Body of pancreas (tissue), 4 donors: Measurements from ENCODE around the gene B4GALNT3. TPM values are rescaled to one million over a fixed set of nuclear protein-coding genes. Genes with fewer than 3 reads are reported as not detected.

ENCODE experiments used
- ATAC-seq: fragments of 150-250 bp; one replicate; pipeline ENCODE4 v1.9.1; 2016
- DNase-seq, 4 donors: peaks; one replicate each; pipeline ENCODE4 v3.0.0-alpha.2; 2019
- H3K27ac ChIP-seq, 4 donors: fragments of 200-600 bp; sonication (generic); 1 replicate in 3 of 4; 2 replicates in 1 of 4; pipeline versions ENCODE4 v1.5.1 to v1.6.1; 2016 to 2019; ENCODE audit warnings: mild to moderate bottlenecking in 1 of 4, mixed read lengths in 1 of 4, moderate library complexity in 1 of 4
- H3K27me3 ChIP-seq, 2 donors: fragments of 200-600 bp; sonication (generic); one replicate each; pipeline ENCODE4 v1.6.0; 2016; ENCODE audit warnings: mild to moderate bottlenecking in 1 of 2
- H3K36me3 ChIP-seq, 2 donors: fragments of 200-600 bp; sonication (generic); replicated peaks in 1 of 2; 2 replicates each; pipeline ENCODE4 v1.5.1; 2016; ENCODE audit warnings: low read depth in 2 of 2; ENCODE audit not compliant: insufficient read depth in 1 of 2
- H3K4me1 ChIP-seq: fragments of 200-600 bp; sonication (generic); one replicate; pipeline ENCODE4 v1.6.0; 2016
- H3K4me3 ChIP-seq, 2 donors: fragments of 200-600 bp; sonication (generic); 1 replicate in 1 of 2; 2 replicates in 1 of 2; pipeline ENCODE4 v1.5.1; 2016 to 2019
- H3K9me3 ChIP-seq, 3 donors: fragments of 200-600 bp; sonication (generic); 1 replicate in 2 of 3; 2 replicates in 1 of 3; pipeline ENCODE4 v1.5.1; 2016
- POLR2A ChIP-seq, 3 donors: fragments of 450-650 bp; IDR thresholded peaks; one replicate each; pipeline ENCODE4 v1.6.1; 2016; ENCODE audit warnings: antibody characterized with exemption in 3 of 3, mild to moderate bottlenecking in 2 of 3
- WGBS, 2 donors: methylation state at CpG; one replicate each; pipeline ENCODE4 v1.1.5; 2017; 5-methylcytosine and 5-hydroxymethylcytosine counted together
- intact Hi-C: fragments of 100-400 bp; cut with DNase I; formaldehyde crosslinking; loops from one replicate; pipeline ENCODE4 v1.15.1; 2023
- total RNA-seq, 2 donors: library from RNA; depleted of rRNA; stranded (reverse); fragments of >200 nt; gene quantifications; one replicate each; pipeline ENCODE4 v1.1.0, GENCODE V29; 2016
- TF ChIP-seq, protein P1 (sequence below), 7 experiments: fragments of 450-650 bp in 4 of 7; fragments of 200-600 bp in 3 of 7; sonication (generic) in 3 of 7; IDR thresholded peaks; one replicate each; pipeline ENCODE4 v1.5.1; 2016 to 2019; ENCODE audit warnings: antibody characterized with exemption in 7 of 7

B4GALNT3 gene
- total RNA-seq, 2 donors from 2014 or later, result 4.0 to 9.3 TPM

DNA sequence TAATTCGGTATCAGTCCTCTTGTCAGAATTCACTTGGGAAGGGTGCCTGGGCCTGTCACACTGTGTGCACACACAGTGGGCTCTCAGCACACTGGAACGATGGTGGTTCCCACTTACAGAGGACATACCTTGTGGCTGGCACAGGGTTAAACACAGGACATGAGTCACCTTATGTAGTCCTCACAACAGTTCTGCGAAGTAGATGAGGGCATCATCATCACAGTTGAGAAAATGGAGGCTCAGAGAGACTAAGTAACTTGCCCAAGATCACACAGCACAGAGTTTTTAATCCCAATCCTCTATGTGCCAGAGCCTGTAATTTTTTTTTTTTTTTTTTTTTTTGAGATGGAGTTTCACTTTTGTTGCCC, 112.8 kb downstream of the B4GALNT3 start:
- H3K27me3 ChIP-seq, result no peaks in the 10 kb centered on the region
- peaks cover 37% of the 10 kb centered on the region for H3K4me1 ChIP-seq
- intact Hi-C loops, result no loop called here
- no peak for ATAC-seq
- no peaks in the 10 kb centered on the region for H3K36me3 ChIP-seq
- WGBS, 2 donors, result 92 to 93% methylated on average over 3 of the region's 3 CpGs
- no peak for DNase-seq
- no peak overlapping the region for H3K4me3 ChIP-seq
- no peaks in the 10 kb centered on the region for H3K9me3 ChIP-seq
- no peak overlapping the region for H3K27ac ChIP-seq
- TF ChIP-seq POLR2A (IDR thresholded peaks at IDR 0.05), result no peak
- TF ChIP-seq, protein P1, sequence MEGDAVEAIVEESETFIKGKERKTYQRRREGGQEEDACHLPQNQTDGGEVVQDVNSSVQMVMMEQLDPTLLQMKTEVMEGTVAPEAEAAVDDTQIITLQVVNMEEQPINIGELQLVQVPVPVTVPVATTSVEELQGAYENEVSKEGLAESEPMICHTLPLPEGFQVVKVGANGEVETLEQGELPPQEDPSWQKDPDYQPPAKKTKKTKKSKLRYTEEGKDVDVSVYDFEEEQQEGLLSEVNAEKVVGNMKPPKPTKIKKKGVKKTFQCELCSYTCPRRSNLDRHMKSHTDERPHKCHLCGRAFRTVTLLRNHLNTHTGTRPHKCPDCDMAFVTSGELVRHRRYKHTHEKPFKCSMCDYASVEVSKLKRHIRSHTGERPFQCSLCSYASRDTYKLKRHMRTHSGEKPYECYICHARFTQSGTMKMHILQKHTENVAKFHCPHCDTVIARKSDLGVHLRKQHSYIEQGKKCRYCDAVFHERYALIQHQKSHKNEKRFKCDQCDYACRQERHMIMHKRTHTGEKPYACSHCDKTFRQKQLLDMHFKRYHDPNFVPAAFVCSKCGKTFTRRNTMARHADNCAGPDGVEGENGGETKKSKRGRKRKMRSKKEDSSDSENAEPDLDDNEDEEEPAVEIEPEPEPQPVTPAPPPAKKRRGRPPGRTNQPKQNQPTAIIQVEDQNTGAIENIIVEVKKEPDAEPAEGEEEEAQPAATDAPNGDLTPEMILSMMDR (IDR thresholded peaks at IDR 0.05), result no peak

DNA sequence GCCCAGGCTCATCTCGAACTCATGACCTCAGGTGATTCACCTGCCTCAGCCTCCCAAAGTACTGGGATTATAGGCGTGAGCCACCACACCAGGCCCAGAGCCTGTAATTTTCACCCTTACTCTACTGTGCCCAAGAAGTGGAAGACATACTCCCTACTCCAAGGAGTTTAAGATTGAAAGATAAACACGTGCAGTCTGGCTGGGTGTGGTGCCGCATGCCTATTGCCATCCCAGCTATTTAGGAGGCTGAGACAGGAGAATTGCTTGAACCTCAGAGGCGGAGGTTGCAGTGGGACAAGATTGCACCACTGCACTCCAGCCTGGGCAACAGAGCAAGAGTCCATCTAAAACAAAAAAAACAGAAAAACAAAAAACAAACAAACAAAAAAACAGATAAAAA, 113.5 kb downstream of the B4GALNT3 start:
- H3K4me1 ChIP-seq, result peaks cover 37% of the 10 kb centered on the region
- DNase-seq, result no peak

DNA sequence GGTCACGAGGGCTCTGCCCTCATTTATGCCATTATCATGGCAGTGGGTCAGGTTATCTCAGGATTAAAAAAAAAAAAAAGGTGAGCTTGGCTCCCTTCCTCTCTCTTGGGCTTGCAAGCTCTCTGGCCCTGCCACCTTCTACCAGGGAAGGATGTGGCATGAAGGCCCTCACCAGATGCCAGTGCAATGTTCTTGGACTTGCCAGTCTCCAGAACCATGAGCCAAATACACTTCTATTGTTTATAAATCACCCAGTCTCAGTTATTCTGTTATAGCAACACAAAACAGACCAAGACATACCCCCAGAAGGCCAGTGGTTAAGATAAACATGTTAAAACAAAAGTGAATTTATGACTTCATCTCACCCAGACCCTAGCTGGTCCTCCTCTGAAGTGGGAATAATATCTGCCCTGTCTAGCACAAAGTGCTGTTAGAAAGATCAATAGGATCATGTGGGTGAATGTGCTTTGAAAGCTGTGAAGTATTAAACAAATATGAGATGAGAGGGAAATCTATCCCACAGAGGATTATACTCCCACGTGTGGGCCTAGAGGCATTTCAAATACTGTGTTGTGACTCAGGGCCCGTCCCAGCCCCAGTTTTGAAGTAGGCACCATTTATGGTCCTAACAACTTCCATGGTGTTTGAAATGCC, 114.9 kb downstream of the B4GALNT3 start:
- no peaks in the 10 kb centered on the region for H3K9me3 ChIP-seq
- no peak overlapping the region for H3K27ac ChIP-seq
- H3K4me3 ChIP-seq, result no peak overlapping the region
- 88 to 91% methylated on average over 3 of the region's 3 CpGs for WGBS, 2 donors
- H3K36me3 ChIP-seq, result no peaks in the 10 kb centered on the region
- no peaks in the 10 kb centered on the region for H3K27me3 ChIP-seq
- TF ChIP-seq POLR2A (IDR thresholded peaks at IDR 0.05), result no peak
- TF ChIP-seq, protein P1 (IDR thresholded peaks at IDR 0.05), result no peak
- H3K4me1 ChIP-seq, result peaks cover 43% of the 10 kb centered on the region
- intact Hi-C loops, result no loop called here
- DNase-seq (no peak), ATAC-seq (no peak)

More for the DNA sequence above, 113.5 kb downstream of the B4GALNT3 start:
- intact Hi-C loops, result no loop called here
- Histone ChIP-seq H3K27me3 (no peaks in the 10 kb centered on the region), H3K36me3 (no peaks in the 10 kb centered on the region), H3K27ac (no peak overlapping the region), H3K4me3 (no peak overlapping the region), H3K9me3 (no peaks in the 10 kb centered on the region)
- 82 to 87% methylated on average over 5 of the region's 5 CpGs for WGBS, 2 donors
- ATAC-seq, result no peak
- no peak for TF ChIP-seq POLR2A (IDR thresholded peaks at IDR 0.05)
- TF ChIP-seq, protein P1 (IDR thresholded peaks at IDR 0.05), result no peak

DNA sequence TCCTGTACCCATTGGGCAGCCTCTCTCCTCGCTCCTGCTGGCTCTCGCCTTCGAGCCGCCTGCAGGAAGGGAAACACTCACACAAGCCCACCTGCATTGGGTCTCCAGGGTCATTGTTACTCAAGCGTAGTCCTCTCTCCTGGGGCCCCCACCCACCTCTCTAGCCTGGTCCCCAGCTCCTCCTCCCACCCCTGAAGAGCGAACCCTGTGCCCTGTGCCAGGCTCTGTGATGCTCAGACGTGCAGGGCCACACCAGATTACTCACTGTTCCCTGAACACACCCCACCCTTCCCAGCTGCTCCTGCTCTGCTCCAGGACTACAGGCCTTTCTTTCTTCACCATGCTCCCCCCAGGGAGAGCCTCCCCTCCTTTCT, 115.4 kb downstream of the B4GALNT3 start:
- no peaks in the 10 kb centered on the region for H3K9me3 ChIP-seq
- no peak for DNase-seq
- H3K27me3 ChIP-seq, result no peaks in the 10 kb centered on the region
- intact Hi-C loops, result no loop called here
- no peak overlapping the region for H3K4me3 ChIP-seq
- no peak for ATAC-seq
- H3K27ac ChIP-seq, result no peak overlapping the region
- no peaks in the 10 kb centered on the region for H3K36me3 ChIP-seq
- TF ChIP-seq POLR2A (IDR thresholded peaks at IDR 0.05), result no peak
- TF ChIP-seq, protein P1 (IDR thresholded peaks at IDR 0.05), result no peak
- WGBS, 2 donors, result 85 to 87% methylated on average over 7 of the region's 7 CpGs
- H3K4me1 ChIP-seq, result peaks cover 39% of the 10 kb centered on the region
